Activated naive CD4-positive, alpha-beta T cell treated with anti-CD3 and anti-CD28 coated beads for 36 hours (primary cell): ENCODE results near the gene SF3A1. TPM values are rescaled to one million over a fixed set of nuclear protein-coding genes. Genes with fewer than 3 reads are reported as not detected.

ENCODE experiments used
- total RNA-seq, 2 experiments: library from RNA; stranded (reverse); gene quantifications; one replicate each; pipeline ENCODE4 v1.2.3, GENCODE V29; 2021

Gene SF3A1
- total RNA-seq, 2 experiments from 2014 or later = 274 to 276 TPM

Other genes starting within 250 kb of the SF3A1 start
- 100 to 1,000 TPM; 111 to 115 TPM for gene LIF, start 110.1 kb downstream of the SF3A1 start, total RNA-seq
- gene OSM, start 90.0 kb downstream of the SF3A1 start, total RNA-seq = 10 to 100 TPM in 1 of 2 experiments, 1 to 10 TPM in 1; 8.9 to 11.2 TPM
- gene CASTOR1, start 67.4 kb downstream of the SF3A1 start, total RNA-seq = 1 to 10 TPM; 2.1 to 3.8 TPM
- 10 to 100 TPM; 19.4 to 21.4 TPM for gene TBC1D10A, start 30.0 kb downstream of the SF3A1 start, total RNA-seq
- 1 to 10 TPM; 1.1 to 1.5 TPM for gene CCDC157, start 113 bp upstream of the SF3A1 start, total RNA-seq
- 1 to 10 TPM; 2.8 to 3.9 TPM for gene RNF215, start 30.5 kb upstream of the SF3A1 start, total RNA-seq
- gene SEC14L2, start 40.1 kb upstream of the SF3A1 start, total RNA-seq = 1 to 10 TPM; 8.2 to 8.8 TPM
- 10 to 100 TPM; 36.6 to 37.1 TPM for gene MTFP1, start 68.9 kb upstream of the SF3A1 start, total RNA-seq
- gene SEC14L3, start 115.1 kb upstream of the SF3A1 start, total RNA-seq = not detected
- not detected for gene SEC14L4, start 148.8 kb upstream of the SF3A1 start, total RNA-seq
- not detected for gene SEC14L6, start 189.8 kb upstream of the SF3A1 start, total RNA-seq
- gene GAL3ST1, start 217.8 kb upstream of the SF3A1 start, total RNA-seq = under 1 TPM; 0.27 to 0.29 TPM
- gene PES1, start 235.0 kb upstream of the SF3A1 start, total RNA-seq = 10 to 100 TPM; 92.8 to 96.7 TPM